Activated T-cell treated with anti-CD3 and anti-CD28 coated beads, Interleukin-2, amount 50 U/mL, for 24 hours (primary cell): ENCODE measurements around the gene EXOC2.

Experiments
- DNase-seq: peaks from one replicate; pipeline ENCODE4 v3.0.0-alpha.2; 2020
- H3K27ac Mint-ChIP-seq: 2 replicates; pipeline ENCODE4 v1.8.0; 2020; ENCODE audit warnings: mild to moderate bottlenecking, mixed read lengths
- H3K27me3 Mint-ChIP-seq: 2 replicates; pipeline ENCODE4 v1.8.0; 2020; ENCODE audit warnings: mixed read lengths
- H3K36me3 Mint-ChIP-seq: 2 replicates; pipeline ENCODE4 v1.8.0; 2020; ENCODE audit warnings: low read depth, mixed read lengths
- H3K4me1 Mint-ChIP-seq: 2 replicates; pipeline ENCODE4 v1.8.0; 2020; ENCODE audit warnings: low read depth, mixed read lengths
- H3K4me3 Mint-ChIP-seq: 2 replicates; pipeline ENCODE4 v1.8.0; 2020; ENCODE audit warnings: mild to moderate bottlenecking, moderate library complexity, mixed read lengths
- H3K9me3 Mint-ChIP-seq: 2 replicates; pipeline ENCODE4 v1.8.0; 2020; ENCODE audit warnings: mixed read lengths

Gene EXOC2

GRCh38 chr6:540490-540889 is 152.4 kb downstream of the EXOC2 start:
- H3K27ac Mint-ChIP-seq, result no peak overlapping the region
- DNase-seq, result no peak

GRCh38 chr6:537114-537513 is 155.8 kb downstream of the EXOC2 start:
- H3K36me3 Mint-ChIP-seq, result peaks cover 70% of the 10 kb centered on the region
- H3K27me3 Mint-ChIP-seq, result no peaks in the 10 kb centered on the region
- no peak overlapping the region for H3K4me3 Mint-ChIP-seq
- no peak for DNase-seq
- peaks cover 14% of the 10 kb centered on the region for H3K9me3 Mint-ChIP-seq
- no peak overlapping the region for H3K27ac Mint-ChIP-seq
- peaks cover 2% of the 10 kb centered on the region for H3K4me1 Mint-ChIP-seq

More at GRCh38 chr6:540490-540889, 152.4 kb downstream of the EXOC2 start:
- H3K27me3 Mint-ChIP-seq, result no peaks in the 10 kb centered on the region
- H3K4me1 Mint-ChIP-seq, result peaks cover 12% of the 10 kb centered on the region
- peaks cover 86% of the 10 kb centered on the region for H3K36me3 Mint-ChIP-seq
- peaks cover 14% of the 10 kb centered on the region for H3K9me3 Mint-ChIP-seq
- H3K4me3 Mint-ChIP-seq, result no peak overlapping the region

DNA sequence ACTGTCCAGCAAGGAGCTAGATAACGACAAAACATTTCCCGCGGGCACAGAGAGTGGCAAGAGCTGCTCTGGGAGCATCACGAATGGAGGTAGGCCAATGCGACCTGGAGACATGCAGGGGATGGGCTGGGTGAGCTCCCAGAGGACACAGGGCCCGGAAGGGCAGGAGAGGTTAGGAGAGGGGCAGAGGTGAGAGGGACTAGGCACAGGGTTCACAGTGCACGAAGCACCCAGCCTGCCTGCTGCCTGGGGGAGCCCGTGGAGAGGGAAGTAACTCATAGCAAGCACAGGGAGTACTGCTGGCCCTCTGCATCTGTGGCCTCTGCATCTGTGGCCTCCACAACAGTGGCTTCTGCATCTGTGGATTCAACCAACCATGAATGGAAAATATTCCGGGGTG is 162.5 kb downstream of the EXOC2 start:
- Mint-ChIP-seq H3K9me3 (no peaks in the 10 kb centered on the region), H3K36me3 (peaks cover 47% of the 10 kb centered on the region), H3K27me3 (no peaks in the 10 kb centered on the region), H3K4me3 (no peak overlapping the region), H3K4me1 (peaks cover 19% of the 10 kb centered on the region), H3K27ac (no peak overlapping the region)
- no peak for DNase-seq

GRCh38 chr6:528989-529388 is 163.9 kb downstream of the EXOC2 start:
- Mint-ChIP-seq H3K4me1 (peaks cover 29% of the 10 kb centered on the region), H3K27me3 (no peaks in the 10 kb centered on the region), H3K27ac (no peak overlapping the region), H3K36me3 (peaks cover 52% of the 10 kb centered on the region), H3K9me3 (no peaks in the 10 kb centered on the region), H3K4me3 (no peak overlapping the region)
- DNase-seq, result no peak

- Mint-ChIP-seq H3K27ac (peak overlapping the region; percentile 71), H3K36me3 (peaks cover 56% of the 10 kb centered on the region), H3K9me3 (no peaks in the 10 kb centered on the region), H3K27me3 (no peaks in the 10 kb centered on the region), H3K4me3 (no peak overlapping the region), H3K4me1 (peaks cover 36% of the 10 kb centered on the region)
- no peak for DNase-seq
Measured at GRCh38 chr6:527989-528673, 164.8 kb downstream of the EXOC2 start.

DNA sequence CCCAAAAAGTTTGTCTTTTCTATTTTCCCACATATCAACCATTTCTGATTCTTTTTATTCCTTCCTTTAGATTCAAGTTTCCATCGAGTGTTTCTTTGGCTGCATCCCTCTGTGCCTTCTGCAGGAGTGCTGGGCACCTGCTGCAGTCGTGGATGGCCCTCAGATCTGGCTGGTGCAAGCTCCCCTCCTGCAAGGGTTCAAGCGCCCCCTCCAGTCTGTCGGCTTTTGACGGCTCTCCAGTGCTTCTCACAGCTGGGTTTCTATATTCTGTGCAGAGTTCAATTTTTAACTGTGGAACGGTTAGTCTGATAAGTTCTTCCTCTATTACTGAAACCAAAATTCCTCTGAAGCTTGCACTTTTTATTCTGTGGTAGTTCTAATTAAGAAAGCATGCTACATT is 168.1 kb downstream of the EXOC2 start:
- Mint-ChIP-seq H3K4me3 (no peak overlapping the region), H3K27ac (peak overlapping the region; percentile 81), H3K4me1 (peaks cover 48% of the 10 kb centered on the region), H3K36me3 (peaks cover 53% of the 10 kb centered on the region), H3K27me3 (no peaks in the 10 kb centered on the region), H3K9me3 (peaks cover 6% of the 10 kb centered on the region)
- DNase-seq, result no peak

DNA sequence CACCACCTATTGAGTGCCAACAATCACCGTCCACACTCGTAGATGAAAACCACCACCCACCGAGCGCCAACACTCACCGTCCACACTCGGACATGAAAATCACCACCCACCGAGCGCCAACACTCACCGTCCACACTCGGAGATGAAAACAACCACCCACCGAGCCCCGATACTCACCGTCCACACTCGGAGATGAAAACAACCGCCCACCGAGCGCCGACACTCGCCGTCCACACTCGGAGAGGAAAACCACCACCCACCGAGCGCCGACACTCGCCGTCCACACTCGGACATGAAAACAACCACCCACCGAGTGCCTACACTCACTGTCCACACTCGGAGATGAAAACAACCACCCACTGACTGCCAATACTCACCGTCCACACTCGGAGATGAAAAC is 172.1 kb downstream of the EXOC2 start:
- H3K4me1 Mint-ChIP-seq, result peaks cover 49% of the 10 kb centered on the region
- peak overlapping the region; percentile 76 for H3K27ac Mint-ChIP-seq
- H3K9me3 Mint-ChIP-seq, result peaks cover 16% of the 10 kb centered on the region
- no peak overlapping the region for H3K4me3 Mint-ChIP-seq
- no peaks in the 10 kb centered on the region for H3K27me3 Mint-ChIP-seq
- H3K36me3 Mint-ChIP-seq, result peaks cover 63% of the 10 kb centered on the region
- no peak for DNase-seq

GRCh38 chr6:518218-518617 is 174.7 kb downstream of the EXOC2 start:
- DNase-seq, result no peak
- Mint-ChIP-seq H3K27me3 (no peaks in the 10 kb centered on the region), H3K27ac (peak overlapping the region; percentile 50), H3K4me1 (peaks cover 53% of the 10 kb centered on the region), H3K36me3 (peaks cover 60% of the 10 kb centered on the region), H3K9me3 (peaks cover 16% of the 10 kb centered on the region), H3K4me3 (no peak overlapping the region)

DNA sequence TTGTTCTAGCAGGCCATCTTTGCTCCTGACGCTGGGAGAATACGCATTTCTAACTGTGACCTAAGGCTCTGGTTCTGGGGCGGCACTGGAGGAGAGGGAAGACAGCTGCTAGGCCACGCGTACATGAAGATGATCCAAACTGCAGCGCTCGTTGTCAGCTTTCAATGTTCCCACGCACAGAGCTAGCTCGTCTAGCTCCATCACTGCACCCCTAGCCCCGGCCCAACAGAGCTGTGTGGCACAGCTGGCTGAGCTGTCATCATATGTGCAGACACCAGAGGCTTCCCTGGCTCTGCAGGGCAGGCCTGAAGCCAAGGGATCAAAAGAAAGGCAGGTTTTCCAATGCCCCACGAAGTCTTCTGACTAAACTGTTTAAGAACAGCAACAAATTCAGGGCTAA is 176.7 kb downstream of the EXOC2 start:
- H3K27me3 Mint-ChIP-seq, result no peaks in the 10 kb centered on the region
- no peak overlapping the region for H3K27ac Mint-ChIP-seq
- peaks cover 15% of the 10 kb centered on the region for H3K9me3 Mint-ChIP-seq
- H3K36me3 Mint-ChIP-seq, result peaks cover 56% of the 10 kb centered on the region
- H3K4me3 Mint-ChIP-seq, result no peak overlapping the region
- no peak for DNase-seq
- H3K4me1 Mint-ChIP-seq, result peaks cover 61% of the 10 kb centered on the region

DNA sequence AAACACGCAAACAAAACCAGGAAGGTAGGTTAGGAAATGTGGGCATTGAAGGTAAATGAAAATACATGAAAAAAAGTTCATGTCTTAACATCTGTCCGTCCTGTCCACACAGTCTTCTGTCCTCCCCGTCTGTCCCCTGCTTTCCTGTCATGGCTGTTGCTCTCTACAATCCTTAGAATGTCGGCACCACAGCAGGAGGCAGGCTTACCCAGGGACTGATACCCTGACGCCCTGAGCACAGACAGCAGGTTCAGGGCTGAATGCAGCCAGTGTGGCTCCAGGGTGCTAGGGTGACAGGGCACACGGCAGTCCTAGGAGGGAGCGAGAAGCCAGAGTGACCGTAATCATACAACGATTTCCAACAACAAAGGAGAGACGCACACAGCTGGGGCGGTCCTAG is 177.7 kb downstream of the EXOC2 start:
- Mint-ChIP-seq H3K36me3 (peaks cover 52% of the 10 kb centered on the region), H3K27me3 (no peaks in the 10 kb centered on the region), H3K4me1 (peaks cover 68% of the 10 kb centered on the region), H3K4me3 (no peak overlapping the region), H3K27ac (peak overlapping the region; percentile 90), H3K9me3 (peaks cover 10% of the 10 kb centered on the region)
- no peak for DNase-seq

DNA sequence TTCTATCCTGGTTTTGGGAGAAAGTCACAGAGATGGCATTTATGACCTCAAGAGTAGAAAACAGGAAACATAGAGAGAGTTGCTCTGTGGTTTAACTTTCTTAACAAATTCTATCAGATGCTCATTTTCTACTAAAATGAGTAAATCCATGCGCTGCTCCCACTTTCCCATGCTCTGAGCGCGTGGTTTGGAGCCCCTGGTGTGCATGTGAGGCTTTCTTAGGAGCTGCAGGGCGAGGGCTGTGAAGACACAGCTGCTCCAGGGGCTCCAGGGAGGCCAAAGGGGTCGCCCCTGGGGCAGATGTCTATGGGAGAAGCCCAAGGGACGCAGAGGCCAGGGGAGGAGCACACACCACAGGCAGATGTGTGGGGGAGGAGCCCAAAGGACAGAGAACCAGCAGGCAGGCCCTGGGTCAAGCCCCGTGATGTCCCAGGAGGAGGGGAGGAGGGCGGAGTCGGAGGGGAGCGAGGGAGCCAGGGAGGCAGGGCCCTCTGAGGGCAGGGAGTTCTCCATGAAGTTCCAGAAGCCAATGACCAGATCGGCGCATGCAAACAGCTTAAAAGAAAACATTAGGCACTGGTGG is 178.5 kb downstream of the EXOC2 start:
- Mint-ChIP-seq H3K27me3 (no peaks in the 10 kb centered on the region), H3K27ac (peak overlapping the region; percentile 90), H3K9me3 (peaks cover 10% of the 10 kb centered on the region), H3K4me3 (no peak overlapping the region), H3K4me1 (peaks cover 76% of the 10 kb centered on the region), H3K36me3 (peaks cover 52% of the 10 kb centered on the region)
- DNase-seq, result peak; percentile 50

GRCh38 chr6:513961-514360 is 179.0 kb downstream of the EXOC2 start:
- DNase-seq, result no peak
- peaks cover 10% of the 10 kb centered on the region for H3K9me3 Mint-ChIP-seq
- H3K36me3 Mint-ChIP-seq, result peaks cover 52% of the 10 kb centered on the region
- H3K4me3 Mint-ChIP-seq, result no peak overlapping the region
- no peaks in the 10 kb centered on the region for H3K27me3 Mint-ChIP-seq
- H3K27ac Mint-ChIP-seq, result peak overlapping the region; percentile 90
- H3K4me1 Mint-ChIP-seq, result peaks cover 81% of the 10 kb centered on the region

DNA sequence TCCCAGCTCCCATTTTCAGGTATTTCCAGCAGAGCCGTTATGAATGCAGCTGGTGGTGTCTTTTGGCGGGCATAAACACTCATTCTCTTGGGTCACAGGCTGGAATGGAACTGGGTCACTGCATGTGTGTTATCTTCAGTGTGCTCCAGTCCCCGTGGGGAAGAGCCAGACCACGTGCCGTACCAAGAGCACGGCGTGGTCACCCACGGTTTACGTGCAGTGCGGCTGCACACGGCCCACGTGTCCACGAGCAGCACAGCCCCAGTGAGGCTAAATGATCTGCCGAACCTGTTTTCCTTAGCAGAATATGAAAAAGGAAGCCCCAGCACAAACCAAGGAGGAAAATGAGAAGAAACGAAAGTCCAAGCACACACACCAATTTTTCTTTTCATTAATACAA is 179.9 kb downstream of the EXOC2 start:
- Mint-ChIP-seq H3K9me3 (peaks cover 5% of the 10 kb centered on the region), H3K36me3 (peaks cover 47% of the 10 kb centered on the region), H3K4me1 (peaks cover 87% of the 10 kb centered on the region), H3K27me3 (no peaks in the 10 kb centered on the region), H3K27ac (peak overlapping the region; percentile 48), H3K4me3 (no peak overlapping the region)
- no peak for DNase-seq

DNA sequence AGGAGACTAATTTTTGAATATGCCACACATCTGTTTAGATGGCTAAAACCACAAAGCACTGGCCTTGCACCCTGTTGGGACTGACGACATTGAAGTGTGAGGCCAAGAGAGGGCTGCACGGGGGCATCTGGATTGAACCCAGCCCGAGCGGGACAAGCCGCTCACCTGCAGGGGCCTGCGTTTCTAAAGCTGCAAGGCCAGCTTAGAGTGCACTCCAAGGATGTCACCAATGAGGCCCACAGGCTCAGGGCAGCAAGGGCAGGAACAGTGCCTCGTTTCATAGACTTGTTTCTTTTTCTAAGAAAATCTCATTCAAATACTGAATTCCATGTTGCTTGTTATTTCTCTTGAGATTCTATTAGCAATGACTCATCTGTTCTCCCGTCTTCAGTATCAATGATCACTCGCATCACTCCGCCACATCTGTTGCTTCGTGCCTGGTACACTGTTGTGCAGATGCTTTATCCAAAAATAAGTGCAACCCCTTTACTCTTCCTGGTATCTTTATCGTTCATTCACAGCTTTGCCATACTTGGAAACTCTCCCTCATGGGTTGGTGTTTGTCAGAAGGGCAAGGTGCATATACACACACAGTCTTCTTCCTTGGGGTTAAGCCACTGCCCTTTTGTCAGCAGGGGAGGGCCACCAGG is 181.3 kb downstream of the EXOC2 start:
- Mint-ChIP-seq H3K4me3 (no peak overlapping the region), H3K4me1 (peaks cover 94% of the 10 kb centered on the region), H3K36me3 (peaks cover 39% of the 10 kb centered on the region), H3K27ac (peak overlapping the region; percentile 98), H3K27me3 (no peaks in the 10 kb centered on the region), H3K9me3 (no peaks in the 10 kb centered on the region)
- no peak for DNase-seq

DNA sequence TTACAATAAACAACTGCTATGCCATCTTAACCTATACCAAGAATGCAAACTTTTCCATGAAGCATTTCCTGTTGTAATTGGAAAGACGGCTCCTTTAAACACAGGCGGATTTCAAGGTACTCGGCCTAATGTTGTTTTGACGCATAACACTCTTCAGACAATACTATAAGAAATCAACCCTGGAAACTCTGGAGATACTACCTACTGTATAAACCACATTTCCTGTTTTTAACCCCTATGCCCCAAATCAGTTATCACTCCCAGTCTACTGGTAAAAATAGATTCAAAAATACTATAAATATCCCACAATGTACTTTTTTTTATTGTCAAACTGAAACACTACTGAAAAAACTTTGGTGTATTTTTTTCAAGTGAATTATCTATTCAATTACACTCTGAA is 183.3 kb downstream of the EXOC2 start:
- no peaks in the 10 kb centered on the region for H3K9me3 Mint-ChIP-seq
- H3K36me3 Mint-ChIP-seq, result peaks cover 45% of the 10 kb centered on the region
- H3K27ac Mint-ChIP-seq, result peak overlapping the region; percentile 98
- H3K27me3 Mint-ChIP-seq, result no peaks in the 10 kb centered on the region
- DNase-seq, result no peak
- peaks cover 99% of the 10 kb centered on the region for H3K4me1 Mint-ChIP-seq
- peak overlapping the region; percentile 57 for H3K4me3 Mint-ChIP-seq
